Endothelial cell of umbilical vein (primary cell): ENCODE results near the gene GHRH. TPM values are rescaled to one million over a fixed set of nuclear protein-coding genes. Genes with fewer than 3 reads are reported as not detected.

Experiments used
- BruUV-seq: library from RNA; stranded (reverse); fragments of 400-500 nt; replicated peaks from 2 replicates; lab custom pipeline; 2021; lab: Mats Ljungman, UMichigan
- CTCF ChIA-PET: fragments of 300-600, 350-600 bp; sonication (Branson Sonifier 250); formaldehyde crosslinking; loops from one replicate; lab custom pipeline; 2021; ENCODE audit warnings: antibody characterized with exemption, inconsistent platforms; lab: Charles Lee
- POLR2A ChIA-PET: fragments of 300-600, 350-600 bp; sonication (Branson Sonifier 250); formaldehyde crosslinking; loops from one replicate; lab custom pipeline; 2021; ENCODE audit warnings: antibody characterized with exemption, inconsistent platforms; lab: Charles Lee
- DNase-seq: peaks from one replicate; pipeline ENCODE4 v3.0.0-alpha.2; 2011; ENCODE audit warnings: low read depth, low spot score
- FAIRE-seq: peaks from 2 replicates; lab custom pipeline; 2011; peaks lifted over from hg19 to GRCh38; lab: Jason Lieb, UNC
- H2AFZ ChIP-seq: 2 replicates; pipeline ENCODE4 v1.6.0; 2012; ENCODE audit warnings: low read depth, low read length, control low read depth, inconsistent platforms
- H3K27ac ChIP-seq: 2 replicates; pipeline ENCODE4 v1.5.1; 2011; ENCODE audit warnings: low read depth, mild to moderate bottlenecking, control low read depth, low read length, moderate library complexity; ENCODE audit not compliant: insufficient read depth
- H3K27me3 ChIP-seq, 2 experiments: 2 replicates each; pipeline versions ENCODE4 v1.6.0 to v1.6.1; 2011; ENCODE audit warnings: low read length in 2 of 2, mixed read lengths in 1 of 2; ENCODE audit not compliant: control insufficient read depth in 2 of 2, insufficient read depth in 2 of 2
- H3K36me3 ChIP-seq, 2 experiments: 2 replicates in 1 of 2; 3 replicates in 1 of 2; pipeline ENCODE4 v1.5.1; 2011; ENCODE audit warnings: low read length in 2 of 2, mild to moderate bottlenecking in 1 of 2, moderate library complexity in 1 of 2; ENCODE audit not compliant: control insufficient read depth in 2 of 2, insufficient read depth in 2 of 2; ENCODE audit errors: extremely low read depth in 1 of 2
- H3K4me1 ChIP-seq: 3 replicates; pipeline ENCODE4 v1.5.1; 2011; ENCODE audit warnings: mild to moderate bottlenecking, low read length; ENCODE audit not compliant: control insufficient read depth, insufficient read depth; ENCODE audit errors: extremely low read depth
- H3K4me2 ChIP-seq: 2 replicates; pipeline ENCODE4 v1.6.1; 2011; ENCODE audit warnings: low read length, control low read depth, mixed read lengths; ENCODE audit not compliant: insufficient read depth
- H3K4me3 ChIP-seq, 3 experiments: fragments of 200-600 bp in 1 of 3; sonication (generic), shearing (Covaris generic) in 1 of 3; replicated peaks in 1 of 3; 2 replicates each; pipeline ENCODE4 v1.5.1; 2011 to 2016; ENCODE audit warnings: control low read depth in 3 of 3, low read length in 3 of 3, mild to moderate bottlenecking in 2 of 3, inconsistent platforms in 1 of 3, low read depth in 1 of 3, moderate library complexity in 1 of 3; ENCODE audit not compliant: insufficient read depth in 1 of 3
- H3K79me2 ChIP-seq: 2 replicates; pipeline ENCODE4 v1.6.0; 2012; ENCODE audit warnings: low read length, inconsistent platforms; ENCODE audit not compliant: control insufficient read depth, insufficient read depth
- H3K9ac ChIP-seq: replicated peaks from 2 replicates; pipeline ENCODE3; 2011; ENCODE audit warnings: low read length, control low read depth; ENCODE audit not compliant: insufficient read depth; ENCODE audit errors: extremely low read depth
- H3K9me1 ChIP-seq: replicated peaks from 3 replicates; pipeline ENCODE4 v1.6.0; 2011; ENCODE audit warnings: mild to moderate bottlenecking, low read length; ENCODE audit not compliant: control insufficient read depth, insufficient read depth; ENCODE audit errors: extremely low read depth
- H3K9me3 ChIP-seq: replicated peaks from 2 replicates; pipeline ENCODE4 v1.5.1; 2012; ENCODE audit warnings: low read length, inconsistent platforms; ENCODE audit not compliant: control insufficient read depth, insufficient read depth
- H4K20me1 ChIP-seq: replicated peaks from 2 replicates; pipeline ENCODE3; 2011; ENCODE audit warnings: mild to moderate bottlenecking, low read length; ENCODE audit not compliant: control insufficient read depth, insufficient read depth; ENCODE audit errors: extremely low read depth
- CTCF ChIP-seq, 2 donors: IDR thresholded peaks; 1 replicate in 1 of 2; 2 replicates in 1 of 2; pipeline ENCODE4 v1.5.1; 2011; ENCODE audit warnings: low read length in 2 of 2, mild to moderate bottlenecking in 2 of 2, moderate library complexity in 2 of 2, control low read depth in 1 of 2, inconsistent platforms in 1 of 2, low read depth in 1 of 2; ENCODE audit not compliant: insufficient read depth in 1 of 2; ENCODE audit errors: extremely low read depth in 1 of 2
- GATA2 ChIP-seq: IDR thresholded peaks from 2 replicates; pipeline ENCODE4 v1.7.0; 2011; ENCODE audit warnings: low read depth, mild to moderate bottlenecking, moderate library complexity, mixed read lengths, low read length; ENCODE audit not compliant: insufficient read length, insufficient read depth
- JUN ChIP-seq: IDR thresholded peaks from 2 replicates; pipeline ENCODE4 v1.6.1; 2011; ENCODE audit warnings: borderline replicate concordance, low read depth; ENCODE audit not compliant: insufficient read length, insufficient read depth
- MYC ChIP-seq: IDR thresholded peaks from one replicate; pipeline ENCODE4 v1.6.1; 2011; ENCODE audit warnings: mild to moderate bottlenecking, low read depth, low read length
- POLR2A ChIP-seq: IDR thresholded peaks from 2 replicates; pipeline ENCODE4 v1.6.1; 2012; ENCODE audit warnings: low read depth, mild to moderate bottlenecking, control low read depth, low read length
- dilution Hi-C: fragments of 300-500 bp; cut with MboI; formaldehyde crosslinking; loops from one replicate; pipeline ENCODE4 v1.15.0; 2019; ENCODE audit warnings: low sequenced_read_pairs; ENCODE audit not compliant: extremely low pct_ligation_motif_present
- intact Hi-C: fragments of 100-400 bp; cut with micrococcal nuclease; formaldehyde crosslinking; loops from one replicate; pipeline ENCODE4 v1.10.0; 2022
- polyA plus RNA-seq, 4 experiments: library from polyadenylated mRNA; depleted of rRNA in 3 of 4; stranded (reverse) in 3 of 4; unstranded in 1 of 4; fragments of >200 nt; gene quantifications; 2 replicates each; pipeline versions ENCODE4 v1.2.1 to v1.2.3, GENCODE V29; 2011 to 2012; ENCODE audit warnings: missing spikeins in 1 of 4
- total RNA-seq: library from RNA; stranded (reverse); gene quantifications from 2 replicates; pipeline ENCODE4 v1.2.3, GENCODE V29; 2021

Gene GHRH
- total and polyA plus RNA-seq, 2 donors (not counting 3 experiments of a cell fraction or from before 2014, with no cell fraction given) = not detected

- BruUV-seq = no TSS peak
- Histone ChIP-seq H3K27me3 (no peaks in the 10 kb centered on the region), H3K27ac (no peak overlapping the region), H3K9me3 (no peaks in the 10 kb centered on the region), H3K9ac (no peak overlapping the region), H3K4me3 (no peak overlapping the region), H3K4me2 (no peak overlapping the region), H3K9me1 (no peaks in the 10 kb centered on the region), H4K20me1 (no peaks in the 10 kb centered on the region), H3K4me1 (no peaks in the 10 kb centered on the region), H3K36me3 (peaks cover 23 to 26% of the 10 kb centered on the region in 2 experiments), H3K79me2 (no peaks in the 10 kb centered on the region), H2AFZ (no peak overlapping the region)
- intact Hi-C loops = no loop called here
- no peak for DNase-seq
- no peak for FAIRE-seq
- ChIA-PET POLR2A (no interaction called here), CTCF (no interaction called here)
- TF ChIP-seq MYC (no peak), CTCF (IDR thresholded peaks at IDR 0.05; ENCODE audit: extremely low read depth in 1 of 2, insufficient read depth in 1 of 2, low read depth in 1 of 2, low read length in 2 of 2) (no peak), GATA2 (no peak), JUN (no peak), POLR2A (no peak)
- dilution Hi-C loops = no loop called here
Observed at GRCh38 chr20:37242503-37242902, 19.1 kb downstream of the GHRH start.
